ENCODE data around the gene TTC4.
"Not testable (repeated sequence)": the region's sequence is repeated elsewhere in the genome, so short reads cannot be mapped to it uniquely, and the experiment has no call there.

Gene TTC4

DNA sequence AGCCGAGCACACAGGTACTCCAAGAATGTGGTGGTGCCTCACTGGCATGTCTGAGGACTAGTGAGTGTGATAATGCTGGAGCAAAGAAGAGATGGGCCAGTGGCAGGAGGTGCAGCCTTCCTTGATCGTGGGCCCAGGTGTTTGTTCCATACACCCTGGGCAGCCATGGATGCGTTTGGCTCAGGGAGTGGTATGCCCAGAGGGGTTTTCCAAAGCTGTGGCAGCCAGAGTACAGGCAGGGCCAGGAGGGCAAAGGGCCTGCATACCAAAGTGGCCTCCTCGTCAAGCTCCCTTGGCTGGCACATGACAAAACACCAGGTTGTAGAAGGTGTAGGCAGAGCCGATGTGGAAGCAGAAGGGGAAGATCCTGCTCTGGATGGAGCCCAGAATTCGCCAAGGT is 29.6 kb downstream of the TTC4 start:
- in situ Hi-C loops (cut with HindIII; ENCODE audit: low sequenced_read_pairs): no loop called here

DNA sequence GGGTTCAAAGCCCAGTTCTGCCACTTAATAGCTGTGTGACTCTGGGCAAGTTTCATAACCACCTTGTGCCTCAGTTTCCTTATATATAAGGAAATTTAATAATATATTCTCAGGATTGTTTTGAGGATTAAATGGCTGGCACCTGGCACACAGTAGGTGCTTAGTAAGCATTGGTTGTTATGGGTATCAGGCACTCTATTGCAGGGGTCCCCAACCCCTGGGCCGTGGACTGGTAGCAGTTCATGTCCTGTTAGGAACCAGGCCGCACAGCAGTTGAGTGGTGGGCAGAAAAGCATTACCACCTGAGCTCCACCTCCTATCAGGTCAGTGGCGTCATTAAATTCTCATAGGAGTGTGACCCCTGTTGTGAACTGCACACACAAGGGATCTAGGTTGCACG is 30.2 kb downstream of the TTC4 start:
- in situ Hi-C loops (cut with HindIII; ENCODE audit: low sequenced_read_pairs): no loop called here

DNA sequence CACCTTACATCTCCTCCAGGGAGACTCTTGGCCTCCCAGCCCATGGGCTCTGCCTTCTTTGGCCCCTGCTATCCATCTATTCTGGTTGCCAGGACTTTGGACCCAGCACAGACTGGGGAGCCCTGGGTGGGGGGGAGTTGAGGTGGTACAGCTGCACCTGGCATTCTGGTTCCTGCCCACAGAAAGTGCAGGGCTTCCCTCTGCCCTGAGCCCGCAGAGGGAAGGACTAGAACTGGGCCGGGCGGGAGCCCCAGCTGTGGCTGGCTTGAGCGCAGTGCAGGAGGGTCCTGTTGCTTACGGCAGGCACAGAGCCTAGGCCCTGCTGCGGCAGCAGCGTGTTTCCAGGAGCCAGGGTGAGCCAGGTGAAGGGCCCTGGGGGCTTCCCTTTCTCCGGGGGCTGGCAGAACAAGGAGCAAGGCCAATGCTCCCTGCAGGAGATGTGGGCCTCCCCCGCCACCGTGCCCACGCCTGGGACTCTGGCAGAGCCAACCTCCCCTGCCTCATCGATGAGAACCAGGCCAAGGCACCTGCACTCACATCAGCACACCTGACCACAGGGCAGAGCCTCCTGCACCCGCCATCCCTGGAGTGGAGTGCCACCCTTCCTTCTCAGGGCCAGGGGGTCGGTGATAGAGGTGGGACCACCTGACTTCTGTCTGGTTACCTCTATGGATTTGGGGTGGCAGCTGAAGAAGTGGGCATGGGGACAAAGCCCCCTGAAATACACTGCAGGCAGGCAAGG is 32.6 kb downstream of the TTC4 start:
- in situ Hi-C loops (cut with HindIII; ENCODE audit: low sequenced_read_pairs): no loop called here

DNA sequence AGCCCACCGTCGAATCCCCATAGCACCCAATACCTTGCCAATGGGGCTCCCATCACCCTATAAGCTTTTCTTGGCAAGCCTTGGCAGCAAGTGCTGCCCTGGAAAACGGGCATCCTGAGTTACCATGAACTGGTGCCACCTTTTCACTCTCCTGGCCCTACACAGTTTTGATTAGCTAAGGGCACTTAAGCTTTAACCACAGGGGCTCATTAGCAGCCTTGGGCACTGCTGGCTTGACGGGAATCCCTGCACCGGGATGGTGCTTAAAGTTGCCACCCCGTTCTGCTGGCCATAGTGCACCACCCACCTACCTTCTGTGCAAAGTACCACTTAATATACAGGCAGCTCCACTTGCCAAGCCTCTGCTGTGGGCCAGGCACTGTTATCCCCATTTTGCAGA is 34.9 kb downstream of the TTC4 start:
- in situ Hi-C loops (cut with HindIII; ENCODE audit: low sequenced_read_pairs): no loop called here

DNA sequence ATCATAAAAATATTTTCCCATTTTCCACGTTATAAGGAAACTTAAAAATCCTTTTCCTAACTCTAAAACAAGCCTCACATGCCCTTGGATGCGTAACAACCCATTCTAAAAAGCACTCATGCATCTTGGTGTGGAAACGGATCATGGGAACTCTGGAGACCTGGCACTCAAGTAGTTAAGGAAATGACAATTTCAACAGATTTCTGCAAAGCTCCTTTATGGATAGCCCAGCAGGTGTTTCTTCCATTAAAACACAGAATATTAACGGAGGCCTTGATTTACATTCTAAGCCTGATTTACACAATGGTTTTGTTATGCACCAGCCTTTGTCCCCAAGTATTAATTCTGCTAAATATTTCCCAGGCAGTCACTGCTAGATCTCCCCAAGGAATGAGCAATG is 35.8 kb downstream of the TTC4 start:
- in situ Hi-C loops (cut with HindIII; ENCODE audit: low sequenced_read_pairs): no loop called here

DNA sequence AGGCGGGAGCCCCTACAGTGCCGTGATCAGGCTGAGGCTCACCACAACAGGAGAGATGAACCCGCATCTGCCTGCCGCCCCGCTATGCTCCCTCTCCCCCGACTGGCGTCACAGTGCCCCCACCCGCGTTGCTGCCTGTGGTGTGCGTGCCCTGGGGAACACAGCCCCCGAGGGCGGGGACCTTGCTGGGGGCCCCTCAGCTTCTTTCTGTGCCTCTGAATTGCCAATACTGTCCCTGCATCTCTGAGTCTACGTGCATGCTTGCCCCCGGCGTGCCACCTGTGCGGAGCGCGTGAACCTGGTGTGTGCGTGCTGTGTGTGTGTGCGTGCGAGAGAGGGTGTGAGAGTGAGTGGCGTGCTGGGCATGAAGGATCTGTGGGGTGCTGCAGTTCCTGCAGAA is 38.4 kb downstream of the TTC4 start:
- in situ Hi-C loops (cut with HindIII; ENCODE audit: low sequenced_read_pairs): no loop called here

DNA sequence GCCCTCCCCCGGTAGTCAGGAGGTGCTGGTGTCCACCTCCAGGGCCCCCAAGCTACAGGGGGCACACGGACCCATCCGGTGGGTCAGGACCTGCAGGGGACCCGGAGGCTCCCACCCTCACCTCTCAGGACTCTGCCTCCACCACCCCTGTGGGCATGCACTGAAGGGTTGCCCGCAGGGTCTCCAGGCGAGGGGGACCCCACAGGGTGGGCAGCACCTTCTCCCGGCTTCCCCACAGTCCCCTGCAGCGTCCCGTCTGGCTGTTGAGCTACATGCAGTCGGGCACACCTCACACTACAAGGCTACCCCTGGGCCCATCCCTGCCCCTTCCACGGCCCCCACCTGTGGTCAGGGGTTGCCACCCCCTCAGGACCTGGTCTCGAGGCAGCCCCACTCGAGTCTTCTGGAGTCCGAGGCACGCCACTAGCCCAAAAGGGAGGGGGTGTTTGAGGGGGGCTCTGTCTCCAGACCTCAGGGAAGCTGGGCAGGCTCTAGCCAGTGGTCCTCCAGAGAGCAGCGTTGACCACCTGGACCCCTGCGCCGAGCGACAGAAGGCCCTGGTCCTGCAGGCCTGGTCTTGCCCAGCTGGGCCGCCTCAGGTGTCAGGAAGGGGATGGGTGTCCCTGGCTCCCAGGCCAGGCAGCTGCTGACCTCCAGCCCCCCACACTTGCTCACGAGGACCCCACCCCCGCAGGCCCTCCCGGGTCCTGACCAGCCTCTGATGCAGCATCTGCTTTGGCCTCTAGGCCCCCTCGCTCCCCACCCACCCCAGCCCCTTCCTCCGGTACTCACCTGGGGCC is 39.0 kb downstream of the TTC4 start:
- in situ Hi-C loops (cut with HindIII; ENCODE audit: low sequenced_read_pairs): loop anchor here (5.0 kb wide), 2 partner anchors 37 to 98 kb away; partner anchors contain the start of gene TTC4

DNA sequence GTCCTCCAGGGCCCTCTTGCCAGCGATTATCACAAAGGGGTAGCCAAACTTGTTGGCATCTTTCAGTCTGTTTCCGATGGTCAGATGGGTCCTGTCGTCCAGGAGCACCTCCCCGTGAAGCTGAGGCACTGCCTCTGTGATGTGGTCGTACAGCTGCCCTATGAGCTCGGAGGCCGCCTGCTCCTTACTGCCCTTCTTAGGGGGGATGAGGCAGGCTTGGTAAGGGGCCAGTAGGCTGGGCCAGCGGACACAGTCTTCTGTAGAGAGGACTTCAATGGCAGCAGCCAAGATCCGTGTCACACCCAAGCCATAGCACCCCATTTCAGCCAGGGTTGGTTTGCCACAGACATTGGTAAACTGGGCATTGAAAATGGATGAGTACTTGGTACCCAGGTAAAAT is 42.2 kb downstream of the TTC4 start:
- in situ Hi-C loops (cut with HindIII; ENCODE audit: low sequenced_read_pairs): loop anchor here (5.0 kb wide), 2 partner anchors 41 to 94 kb away; partner anchors contain the start of gene TTC4

DNA sequence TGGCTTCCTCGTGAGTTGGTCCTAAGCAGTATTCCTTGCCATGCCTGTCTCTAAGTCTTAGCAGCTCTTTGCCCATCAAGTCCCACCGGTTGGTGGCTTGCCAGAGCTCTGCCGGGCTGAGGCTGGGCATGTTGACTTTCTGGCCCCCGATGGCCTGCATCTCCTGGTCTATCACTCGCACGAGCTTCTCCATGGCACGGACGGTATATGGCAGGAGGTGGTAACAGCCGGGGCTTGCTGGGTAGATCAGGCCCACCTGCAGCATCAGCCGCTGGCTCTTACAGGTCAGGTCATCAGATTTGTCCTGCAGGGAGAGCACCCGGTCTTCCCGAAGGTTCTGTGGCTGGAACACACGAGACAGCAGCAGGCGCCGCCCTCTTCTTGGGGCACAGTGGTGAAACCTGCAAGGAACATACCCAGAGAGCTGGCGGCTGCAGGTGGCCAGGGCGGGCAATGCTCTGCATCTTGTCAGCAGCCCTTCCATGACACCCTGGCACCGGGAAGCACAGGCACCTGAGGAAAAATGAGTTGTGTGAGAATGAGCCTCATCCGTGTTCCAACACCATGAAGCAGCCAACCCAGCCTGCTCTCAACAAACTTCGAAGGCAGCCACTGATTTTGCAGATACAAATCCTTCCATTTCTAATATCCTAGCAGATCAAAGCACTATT is 43.2 kb downstream of the TTC4 start:
- in situ Hi-C loops (cut with HindIII; ENCODE audit: low sequenced_read_pairs): loop anchor here (5.0 kb wide), 2 partner anchors 42 to 93 kb away; partner anchors contain the start of gene TTC4

DNA sequence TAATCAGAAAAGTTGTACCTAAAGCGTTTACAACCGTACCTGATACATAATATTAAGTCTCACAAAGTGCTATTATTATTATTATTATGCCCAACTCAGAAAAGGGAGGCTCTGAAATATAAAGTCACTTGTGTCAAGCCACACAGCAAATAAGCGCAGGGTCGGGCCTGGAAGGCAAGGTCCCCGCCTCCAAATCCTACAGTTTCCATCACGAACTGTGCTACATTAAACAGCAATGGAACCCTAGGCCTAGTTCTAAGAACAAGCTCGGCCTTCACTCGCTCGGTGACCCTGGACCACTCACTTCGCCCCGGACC is 48.1 kb downstream of the TTC4 start:
- in situ Hi-C loops (cut with HindIII; ENCODE audit: low sequenced_read_pairs): no loop called here

DNA sequence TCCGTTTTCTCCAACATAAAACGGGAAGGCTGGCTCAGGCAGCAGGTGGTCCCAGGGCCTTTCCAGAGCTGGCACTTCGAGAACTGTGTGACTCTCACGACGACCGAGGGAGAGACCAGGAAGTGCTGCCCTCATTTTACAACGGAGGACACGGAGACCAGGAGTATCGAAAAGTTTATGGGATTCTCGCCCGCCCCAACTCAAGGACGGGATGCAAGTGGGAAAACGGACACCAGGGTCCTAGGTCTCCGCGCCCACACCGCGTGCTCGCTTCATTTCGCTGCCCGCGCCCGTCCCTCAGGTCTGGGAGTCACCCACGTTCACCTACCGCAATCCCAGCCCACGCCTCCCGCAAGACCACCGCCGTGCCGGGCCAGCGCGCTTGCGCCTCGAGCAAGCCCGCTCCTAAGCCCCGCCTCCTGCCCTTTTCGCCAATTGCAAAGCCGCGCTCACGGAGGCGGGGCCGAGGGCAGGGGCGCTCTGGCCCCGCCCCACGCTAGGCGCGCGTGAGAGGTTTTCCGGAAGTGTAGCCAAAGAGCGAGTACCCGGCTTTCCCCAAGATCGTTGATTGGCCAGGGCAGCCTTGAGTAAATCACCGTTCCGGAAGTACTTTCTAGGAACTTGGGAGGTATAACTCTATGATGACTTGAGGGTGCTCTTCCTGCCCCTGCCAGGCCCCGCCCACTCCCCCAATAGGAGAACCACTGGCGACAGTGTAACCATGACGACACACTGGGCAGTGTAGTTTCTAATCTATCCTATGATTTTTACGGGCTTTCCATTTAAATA is 48.7 kb downstream of the TTC4 start, which contains the start of gene PARS2:
Gene PARS2, minus strand, starts transcription at position 391 of the 789 bp plus-strand sequence. CDS start 5,362 bp downstream, outside the sequence.
- in situ Hi-C loops (cut with HindIII; ENCODE audit: low sequenced_read_pairs): no loop called here

DNA sequence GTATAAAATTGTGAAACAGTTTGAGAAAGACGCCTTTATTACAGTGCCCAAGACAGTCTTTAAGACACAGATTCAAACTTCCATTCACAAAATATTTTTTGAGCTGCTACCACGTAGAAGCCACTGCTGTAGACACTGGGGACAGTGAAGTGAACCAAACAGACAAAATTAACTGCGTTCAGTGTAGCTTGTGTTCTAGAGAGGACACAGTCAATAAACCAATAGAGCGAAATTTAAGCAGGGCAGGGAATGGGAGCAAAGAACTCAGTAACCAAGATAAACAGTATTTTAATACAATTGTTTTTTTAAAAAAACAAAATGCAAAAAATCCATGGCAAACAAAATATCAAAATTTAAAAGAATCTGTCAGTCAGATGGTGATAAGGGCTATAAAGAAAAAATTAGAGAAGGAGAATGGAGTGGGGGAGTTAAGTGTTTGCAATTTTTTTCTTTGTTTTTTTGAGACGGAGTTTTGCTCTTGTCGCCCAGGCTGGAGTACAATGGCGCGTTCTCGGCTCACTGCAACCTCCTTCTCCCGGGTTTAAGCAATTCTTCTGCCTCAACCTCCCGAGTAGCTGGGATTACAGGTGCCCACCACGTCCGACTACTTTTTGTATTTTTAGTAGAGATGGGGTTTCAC is 49.4 kb downstream of the TTC4 start:
- in situ Hi-C loops (cut with HindIII; ENCODE audit: low sequenced_read_pairs): no loop called here

DNA sequence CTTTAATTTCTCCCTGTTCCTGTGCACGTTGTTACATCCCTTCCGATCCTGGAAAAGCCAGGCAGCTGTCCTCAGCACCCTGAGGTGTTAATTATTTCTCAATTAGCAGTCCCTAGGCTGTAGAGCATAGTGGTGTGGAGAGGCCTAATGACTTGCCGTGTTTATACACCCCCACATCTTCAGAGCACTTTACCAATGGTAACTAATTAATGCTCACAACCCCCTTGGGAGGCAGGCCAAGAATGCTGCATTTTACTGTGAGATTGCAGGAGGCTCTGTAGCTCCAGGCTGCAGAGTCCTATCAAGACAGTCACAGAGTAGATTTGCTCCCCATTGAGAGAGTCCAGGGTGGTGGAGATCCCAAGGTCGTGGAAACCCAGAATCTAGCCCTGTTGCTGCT is 51.1 kb downstream of the TTC4 start:
- in situ Hi-C loops (cut with HindIII; ENCODE audit: low sequenced_read_pairs): no loop called here

DNA sequence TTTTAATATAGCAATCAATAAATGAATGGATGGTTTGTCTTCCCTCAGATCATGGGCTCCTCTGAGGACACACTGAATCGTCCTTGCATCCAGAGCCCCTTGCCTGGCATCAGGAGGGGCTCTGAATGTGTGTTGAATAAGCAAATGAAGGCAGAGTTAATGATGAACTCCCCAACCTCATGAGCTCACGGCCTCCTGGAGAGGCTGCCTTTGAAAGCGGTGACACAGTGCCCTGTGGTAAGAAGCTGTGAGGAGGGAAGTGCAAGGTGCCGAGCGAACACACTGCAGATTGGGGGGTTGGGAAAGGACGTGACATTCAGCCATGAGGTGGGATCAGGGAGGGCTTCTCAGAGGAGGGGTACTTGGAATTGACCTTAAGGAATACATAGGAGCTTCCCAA is 51.9 kb downstream of the TTC4 start:
- in situ Hi-C loops (cut with HindIII; ENCODE audit: low sequenced_read_pairs): no loop called here

DNA sequence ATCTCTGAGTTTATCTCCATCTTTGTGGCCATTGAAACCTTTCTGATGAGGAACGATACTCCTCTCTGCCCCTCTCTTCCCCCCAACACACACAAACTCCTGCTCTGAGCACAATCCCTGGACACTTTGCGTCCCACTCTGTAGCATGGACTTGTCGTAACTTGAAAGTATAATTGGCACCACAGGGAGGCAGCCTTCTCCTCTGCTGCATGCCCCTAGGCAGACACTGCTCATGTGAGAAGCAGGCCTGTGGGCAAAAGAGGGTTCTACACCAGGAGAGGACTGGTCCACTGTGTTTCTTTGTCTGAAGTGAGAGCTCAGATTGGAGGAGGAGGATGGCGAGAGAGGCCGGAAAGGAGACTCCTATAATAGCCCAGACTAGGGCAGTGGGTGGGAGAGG is 52.4 kb downstream of the TTC4 start:
- in situ Hi-C loops (cut with HindIII; ENCODE audit: low sequenced_read_pairs): no loop called here

DNA sequence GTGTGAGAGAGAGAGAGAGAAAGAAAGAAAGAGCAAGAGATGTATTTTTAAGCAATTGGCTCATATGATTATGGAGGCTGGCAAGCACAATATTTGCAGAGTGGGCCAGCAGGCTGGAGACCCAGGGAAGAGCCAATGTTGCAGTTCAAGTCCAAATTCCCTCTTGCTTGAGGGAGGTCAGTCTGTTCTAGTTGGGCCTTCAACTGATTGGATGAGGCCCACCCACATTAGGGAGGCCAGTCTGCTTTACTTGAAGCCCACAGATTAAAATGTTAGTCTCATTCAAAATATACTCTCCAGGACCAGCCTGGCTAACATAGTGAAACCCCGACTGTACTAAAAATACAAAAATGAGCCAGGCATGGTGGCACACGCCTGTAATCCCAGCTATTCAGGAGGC is 57.3 kb downstream of the TTC4 start:
- in situ Hi-C loops (cut with HindIII; ENCODE audit: low sequenced_read_pairs): no loop called here

DNA sequence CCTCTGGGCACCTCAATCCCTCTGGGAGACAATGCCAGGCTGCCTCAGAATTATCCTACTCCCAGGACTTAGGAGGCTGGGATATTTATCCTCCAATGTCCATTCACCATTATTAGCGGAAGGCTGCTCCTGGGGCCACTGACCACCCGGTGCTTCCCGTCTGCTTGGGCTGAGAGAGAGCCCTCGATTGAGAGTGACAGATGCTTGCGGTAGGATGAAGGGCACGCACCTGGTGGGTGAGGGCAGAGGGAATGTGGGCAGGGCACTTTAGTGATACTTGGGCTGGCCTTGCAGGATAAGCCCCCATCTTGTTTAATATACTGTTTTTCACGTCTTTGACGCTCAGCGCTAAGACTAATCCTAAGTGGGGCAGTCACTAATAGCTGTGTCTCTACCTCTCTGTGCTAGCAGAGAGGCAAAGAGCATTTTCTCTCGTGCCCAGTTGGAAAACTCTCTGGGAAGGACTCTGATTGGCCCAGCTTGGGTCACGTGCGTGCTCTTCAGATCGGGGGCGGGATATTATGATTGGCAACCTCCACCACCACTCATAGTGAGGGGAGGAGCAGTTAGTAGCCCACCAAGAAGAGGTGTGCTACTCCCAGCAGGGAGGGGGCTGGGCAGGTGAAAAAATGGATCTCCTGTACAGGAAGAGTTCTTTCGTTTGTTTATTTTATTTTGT is 59.3 kb downstream of the TTC4 start:
- in situ Hi-C loops (cut with HindIII; ENCODE audit: low sequenced_read_pairs): no loop called here

DNA sequence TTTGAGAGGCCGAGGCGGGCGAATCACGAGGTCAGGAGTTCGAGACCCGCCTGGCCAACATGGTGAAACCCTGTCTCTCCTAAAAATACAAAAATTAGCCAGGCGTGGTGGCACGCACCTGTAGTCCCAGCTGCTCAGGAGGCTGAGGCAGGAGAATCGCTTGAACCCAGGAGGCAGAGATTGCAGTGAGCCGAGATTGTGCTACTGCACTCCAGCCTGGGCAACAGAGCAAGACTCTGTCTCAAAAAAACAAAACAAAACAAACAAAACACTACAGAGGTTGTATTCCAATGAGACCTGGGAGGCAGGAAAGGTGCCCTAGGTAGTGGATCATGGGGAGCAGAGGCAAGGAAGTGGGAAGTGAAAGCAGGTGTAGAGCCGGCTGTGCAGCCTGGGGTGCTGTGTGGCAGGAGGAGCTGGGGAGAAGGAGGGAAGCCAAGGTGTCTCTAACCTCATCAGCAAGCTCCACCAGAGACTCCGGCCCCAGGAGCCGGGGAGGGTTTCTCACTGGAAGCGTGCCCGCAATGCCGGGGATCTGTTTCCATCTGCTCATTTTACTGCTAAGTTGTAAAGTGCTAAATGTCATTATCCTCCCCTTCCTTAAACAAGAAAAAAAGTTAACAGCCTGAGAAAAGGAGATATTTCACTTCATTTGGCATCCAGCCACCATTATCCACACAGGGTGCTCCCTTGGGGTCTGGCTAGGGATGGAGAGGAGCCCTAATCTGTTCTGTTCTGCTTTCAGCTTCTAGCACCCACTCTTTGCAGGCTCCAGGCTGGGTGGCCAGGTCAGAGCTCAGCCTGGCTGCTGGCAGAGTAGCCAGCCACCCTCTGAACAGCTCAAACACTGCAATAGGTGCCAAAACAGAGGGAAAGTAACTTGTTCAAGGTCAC is 60.4 kb downstream of the TTC4 start:
- in situ Hi-C loops (cut with HindIII; ENCODE audit: low sequenced_read_pairs): not testable (repeated sequence)

DNA sequence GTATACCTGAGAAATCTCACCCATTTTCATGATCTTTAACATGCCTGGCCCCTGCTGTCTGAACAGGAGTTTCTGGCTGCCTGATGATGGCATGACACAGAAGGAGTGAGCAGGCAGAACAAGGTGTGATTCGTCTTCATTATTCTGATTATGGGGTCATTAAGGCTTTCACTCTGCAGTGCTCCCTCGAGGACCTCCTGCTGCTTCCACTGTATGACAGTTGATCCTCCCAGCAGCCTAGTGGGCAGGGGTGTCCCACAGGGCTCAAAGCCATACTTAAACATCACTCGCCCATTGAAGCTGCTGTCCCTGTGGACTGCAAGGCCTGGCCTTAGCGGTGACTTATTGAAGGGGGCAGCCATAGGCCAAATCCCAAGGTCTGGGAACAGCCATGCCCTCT is 61.4 kb downstream of the TTC4 start:
- in situ Hi-C loops (cut with HindIII; ENCODE audit: low sequenced_read_pairs): no loop called here
